ENCODE measurements around the gene AACS. TPM values are rescaled to one million over a fixed set of nuclear protein-coding genes. Genes with fewer than 3 reads are reported as not detected.
"Not testable (repeated sequence)": the region's sequence is repeated elsewhere in the genome, so short reads cannot be mapped to it uniquely, and the experiment has no call there.

The AACS gene
- total RNA-seq, 2 donors from 2014 or later = 20.7 to 27.0 TPM

DNA sequence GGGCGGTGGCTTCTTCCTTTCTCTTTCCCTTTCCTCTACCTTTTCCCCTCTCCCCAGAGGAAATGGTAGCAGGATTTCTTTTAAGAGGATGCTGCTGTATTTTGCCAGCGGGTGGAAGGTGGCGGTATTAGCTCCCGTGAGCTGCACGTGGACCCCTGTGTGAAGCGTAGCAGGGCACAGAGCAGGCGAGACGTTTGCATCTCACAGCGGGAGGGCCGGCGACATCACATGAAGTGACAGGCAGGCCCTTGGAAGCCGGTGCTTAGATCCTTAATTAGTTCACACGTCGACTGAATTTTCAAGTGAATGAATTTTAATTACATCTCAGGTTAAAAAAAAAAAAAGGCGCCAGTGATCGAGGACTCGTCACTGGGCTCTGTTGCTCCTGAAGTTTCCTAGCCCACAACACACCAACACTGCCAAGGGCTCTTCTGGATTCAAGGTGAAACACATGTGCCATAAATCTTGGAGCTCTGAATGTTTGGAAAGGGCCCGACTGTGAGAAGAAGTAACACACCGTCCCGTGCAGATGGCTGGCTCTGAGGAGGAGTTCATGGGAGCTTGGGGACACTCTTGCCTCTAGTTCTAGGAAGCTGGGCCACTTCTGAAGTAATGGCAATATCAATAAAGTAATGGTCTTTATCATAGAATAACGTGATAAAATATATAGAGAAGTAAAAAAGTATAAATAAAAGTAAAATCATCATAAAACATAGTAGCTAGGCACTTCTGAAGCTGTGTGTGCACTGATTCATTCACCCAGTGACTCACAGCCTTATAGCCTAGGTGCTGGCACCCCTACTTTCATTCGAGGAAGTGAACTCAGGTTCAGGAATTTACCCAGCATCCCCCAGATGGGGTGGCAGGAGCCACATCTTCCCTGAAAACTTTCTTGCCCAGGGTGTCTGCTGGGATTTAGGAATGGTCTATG, 75.3 kb downstream of the AACS start:
- Mint-ChIP-seq H3K36me3 (ENCODE audit: insufficient read depth in 2 of 2) (peaks cover 0 to 1% of the 10 kb centered on the region in 2 donors), H3K4me1 (ENCODE audit: low read depth) (no peaks in the 10 kb centered on the region), H3K4me3 (no peak overlapping the region), H3K27me3 (ENCODE audit: low read depth) (no peaks in the 10 kb centered on the region), H3K9me3 (no peaks in the 10 kb centered on the region), H3K27ac (no peak overlapping the region)
- no peak for DNase-seq
- peak in 1 of 2 donors; percentile 32 for ATAC-seq (replicated peaks in 1 of 2)

DNA sequence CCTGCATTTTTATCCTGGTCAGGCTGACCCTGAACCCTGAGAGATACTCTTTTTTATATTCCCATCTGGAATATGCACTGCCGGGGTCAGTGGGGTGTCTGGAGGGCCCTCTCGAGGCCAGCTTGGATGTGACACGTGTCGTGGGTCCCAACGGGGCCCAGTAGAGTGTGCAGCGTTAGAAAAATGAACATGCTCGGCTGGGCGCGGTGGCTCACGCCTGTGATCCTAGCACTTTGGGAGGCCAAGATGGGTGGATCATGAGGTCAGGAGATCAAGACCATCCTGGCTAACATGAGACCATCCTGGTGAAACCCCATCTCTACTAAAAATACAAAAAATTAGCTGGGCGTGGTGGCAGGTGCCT, 76.0 kb downstream of the AACS start:
- H3K4me1 Mint-ChIP-seq (ENCODE audit: low read depth); H3K4me3 Mint-ChIP-seq; DNase-seq; H3K27me3 Mint-ChIP-seq (ENCODE audit: low read depth); H3K9me3 Mint-ChIP-seq; H3K36me3 Mint-ChIP-seq (ENCODE audit: insufficient read depth in 2 of 2); H3K27ac Mint-ChIP-seq; ATAC-seq (replicated peaks in 1 of 2): not testable (repeated sequence)

DNA sequence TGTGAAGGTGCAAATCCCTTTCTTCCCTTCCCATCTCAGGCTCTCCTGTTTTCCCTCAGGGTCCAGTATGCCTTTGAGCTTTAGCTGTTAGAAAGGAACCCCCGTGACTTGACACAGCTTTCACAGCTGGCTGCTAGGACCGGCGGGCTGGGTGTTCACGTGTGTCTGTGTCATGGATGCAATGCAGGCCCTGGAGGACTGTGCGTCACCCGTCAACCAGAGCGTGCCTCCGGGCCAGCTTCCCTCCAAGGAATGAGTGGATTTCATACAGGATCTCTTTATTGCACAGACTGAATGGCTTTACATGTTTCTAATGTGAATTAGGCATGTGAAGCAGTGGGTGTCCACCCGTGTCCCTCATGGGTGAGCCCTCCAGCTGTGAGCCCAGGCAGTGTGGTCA, 77.4 kb downstream of the AACS start:
- Mint-ChIP-seq H3K9me3 (no peaks in the 10 kb centered on the region), H3K4me3 (no peak overlapping the region), H3K4me1 (ENCODE audit: low read depth) (no peaks in the 10 kb centered on the region), H3K36me3 (ENCODE audit: insufficient read depth in 2 of 2) (peaks cover 0 to 1% of the 10 kb centered on the region in 2 donors), H3K27me3 (ENCODE audit: low read depth) (no peaks in the 10 kb centered on the region), H3K27ac (no peak overlapping the region)
- no peak for ATAC-seq (replicated peaks in 1 of 2)
- no peak for DNase-seq

DNA sequence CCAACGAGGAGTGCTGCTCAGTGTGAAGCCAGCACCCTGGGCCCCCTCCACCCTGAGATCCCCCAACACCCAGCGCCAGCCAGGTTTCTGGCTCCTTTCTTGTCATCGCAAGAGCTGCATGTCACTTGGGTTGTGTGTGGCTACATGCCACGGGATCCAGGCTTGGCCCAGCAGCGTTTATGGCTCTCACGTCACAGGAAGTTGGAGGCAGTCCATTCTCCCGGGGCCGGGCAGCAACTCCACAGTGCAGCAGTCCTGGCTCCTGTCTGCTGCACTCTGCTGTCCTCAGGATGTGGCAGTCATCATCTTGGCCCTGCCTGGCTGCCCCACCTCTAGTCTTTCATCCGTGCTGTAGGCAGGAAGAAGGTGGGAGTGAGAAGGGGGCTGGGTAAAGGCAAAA, 78.3 kb downstream of the AACS start:
- no peak overlapping the region for H3K4me3 Mint-ChIP-seq
- no peaks in the 10 kb centered on the region for H3K36me3 Mint-ChIP-seq (ENCODE audit: insufficient read depth in 2 of 2)
- H3K9me3 Mint-ChIP-seq = no peaks in the 10 kb centered on the region
- no peak overlapping the region for H3K27ac Mint-ChIP-seq
- no peaks in the 10 kb centered on the region for H3K4me1 Mint-ChIP-seq (ENCODE audit: low read depth)
- DNase-seq (no peak), ATAC-seq (replicated peaks in 1 of 2) (no peak)
- no peaks in the 10 kb centered on the region for H3K27me3 Mint-ChIP-seq (ENCODE audit: low read depth)

DNA sequence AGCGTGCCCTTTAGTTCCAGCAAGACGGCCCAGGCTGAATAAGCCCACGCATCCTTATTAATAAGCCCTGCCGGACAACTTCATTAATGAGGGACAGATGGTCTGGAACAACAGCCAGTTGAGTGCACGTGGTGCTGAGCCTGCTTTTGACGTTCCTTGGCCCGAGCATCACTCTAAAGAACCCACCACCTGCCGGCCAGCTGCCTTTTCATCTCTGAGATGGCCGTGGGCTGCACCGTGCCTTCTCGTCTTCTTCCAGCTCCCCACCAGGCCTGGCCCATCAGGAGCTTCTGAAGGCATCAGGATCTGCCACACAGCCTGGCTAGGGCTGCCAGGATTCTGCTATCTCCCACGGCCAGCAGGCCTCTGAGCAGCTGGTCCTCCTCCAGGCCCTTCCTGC, 80.0 kb downstream of the AACS start:
- Mint-ChIP-seq H3K4me1 (ENCODE audit: low read depth) (no peaks in the 10 kb centered on the region), H3K9me3 (no peaks in the 10 kb centered on the region), H3K4me3 (no peak overlapping the region), H3K27ac (no peak overlapping the region), H3K27me3 (ENCODE audit: low read depth) (no peaks in the 10 kb centered on the region), H3K36me3 (ENCODE audit: insufficient read depth in 2 of 2) (no peaks in the 10 kb centered on the region)
- DNase-seq (no peak), ATAC-seq (replicated peaks in 1 of 2) (no peak)

DNA sequence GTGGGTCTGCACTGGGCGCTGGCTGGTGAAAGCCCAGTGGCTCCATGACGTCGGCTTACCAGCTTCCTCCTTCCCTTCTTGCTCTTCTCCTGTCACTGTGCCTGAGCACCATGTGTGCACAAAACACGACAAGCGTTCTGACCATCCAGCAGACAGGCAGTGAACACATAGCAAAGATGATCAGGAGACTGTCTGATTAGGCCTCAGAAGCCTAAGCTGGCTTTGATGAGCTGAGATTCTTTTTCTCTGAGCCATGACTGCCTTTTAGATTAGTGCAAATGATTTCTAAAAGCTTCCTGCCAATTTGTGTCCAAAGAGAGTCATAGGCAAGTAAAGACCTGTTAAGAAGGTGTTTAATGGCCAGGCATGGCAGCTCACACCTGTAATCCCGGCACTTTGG, 83.1 kb downstream of the AACS start:
- no peaks in the 10 kb centered on the region for H3K4me1 Mint-ChIP-seq (ENCODE audit: low read depth)
- no peaks in the 10 kb centered on the region for H3K36me3 Mint-ChIP-seq (ENCODE audit: insufficient read depth in 2 of 2)
- no peaks in the 10 kb centered on the region for H3K27me3 Mint-ChIP-seq (ENCODE audit: low read depth)
- no peak overlapping the region for H3K4me3 Mint-ChIP-seq
- H3K9me3 Mint-ChIP-seq = no peaks in the 10 kb centered on the region
- no peak for ATAC-seq (replicated peaks in 1 of 2)
- H3K27ac Mint-ChIP-seq = no peak overlapping the region
- no peak for DNase-seq

DNA sequence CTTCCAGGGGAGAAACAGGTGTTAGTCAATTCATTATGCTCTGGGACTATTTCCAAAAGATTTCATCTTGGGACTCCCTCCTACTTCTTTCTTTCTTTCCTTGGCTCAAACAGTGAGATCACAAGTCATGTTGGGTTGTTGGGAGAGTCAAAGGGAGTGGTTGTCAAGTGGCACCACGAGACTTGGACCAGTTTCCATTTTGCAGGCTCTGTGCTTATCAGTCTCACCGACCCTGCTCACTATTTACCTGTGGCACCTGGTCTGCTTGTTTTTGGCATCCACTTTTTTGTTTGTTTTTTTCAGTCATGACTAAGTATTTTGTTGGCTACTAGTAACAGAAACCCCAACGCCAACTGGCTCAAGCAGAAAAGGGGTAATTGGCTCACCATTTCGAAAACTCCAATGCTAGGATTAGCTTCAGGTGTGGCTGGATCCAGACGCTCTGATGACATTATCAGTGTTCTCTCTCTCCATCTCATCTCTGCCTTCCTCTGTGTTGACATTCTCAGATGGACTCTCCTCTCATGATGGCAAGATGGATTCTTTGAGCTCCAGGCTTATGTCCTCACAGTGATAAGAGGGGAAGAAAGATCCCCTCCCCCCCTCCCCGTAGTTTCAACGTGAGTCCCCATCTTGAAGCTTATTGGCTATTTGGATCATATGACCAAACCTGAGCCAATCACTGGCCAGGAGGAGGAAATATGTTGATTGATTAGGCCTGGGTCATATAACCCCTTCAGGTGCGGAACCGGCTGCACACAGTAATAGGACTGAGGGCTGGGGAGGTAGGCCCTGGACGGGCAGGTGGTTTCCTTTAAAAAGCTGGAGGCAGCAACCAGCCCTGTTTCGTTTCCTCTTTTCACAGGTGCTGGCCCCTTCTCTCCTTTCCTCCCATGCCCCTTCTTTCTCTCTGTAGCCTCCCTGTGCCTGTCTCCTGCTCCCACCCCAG, 84.2 kb downstream of the AACS start:
- ATAC-seq (replicated peaks in 1 of 2) (no peak), DNase-seq (no peak)
- Mint-ChIP-seq H3K36me3 (ENCODE audit: insufficient read depth in 2 of 2) (no peaks in the 10 kb centered on the region), H3K9me3 (no peaks in the 10 kb centered on the region), H3K27me3 (ENCODE audit: low read depth) (no peaks in the 10 kb centered on the region), H3K27ac (no peak overlapping the region), H3K4me3 (no peak overlapping the region), H3K4me1 (ENCODE audit: low read depth) (no peaks in the 10 kb centered on the region)

DNA sequence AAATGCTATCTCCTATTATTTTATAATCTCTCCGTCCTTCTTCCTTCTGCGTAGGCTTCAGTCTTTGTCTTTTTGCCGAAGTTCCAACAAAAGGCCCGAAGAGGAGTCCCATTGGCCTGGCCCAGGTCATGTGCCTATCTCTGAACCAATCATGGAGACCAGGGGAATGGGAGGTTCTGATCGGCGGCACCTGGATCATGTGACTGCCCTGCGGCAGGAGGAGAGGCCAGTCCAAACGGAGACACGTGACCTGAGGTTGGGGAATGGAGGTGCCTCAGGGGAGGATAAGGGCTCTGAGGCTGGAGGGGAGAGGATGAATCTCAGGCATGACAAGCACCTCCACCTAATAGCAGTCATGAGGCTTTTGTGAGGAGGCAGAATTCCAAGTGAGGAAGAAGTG, 86.0 kb downstream of the AACS start:
- H3K27ac Mint-ChIP-seq = no peak overlapping the region
- no peaks in the 10 kb centered on the region for H3K9me3 Mint-ChIP-seq
- ATAC-seq (replicated peaks in 1 of 2) (no peak), DNase-seq (no peak)
- H3K36me3 Mint-ChIP-seq (ENCODE audit: insufficient read depth in 2 of 2) = no peaks in the 10 kb centered on the region
- no peaks in the 10 kb centered on the region for H3K4me1 Mint-ChIP-seq (ENCODE audit: low read depth)
- H3K27me3 Mint-ChIP-seq (ENCODE audit: low read depth) = peaks cover 11% of the 10 kb centered on the region
- H3K4me3 Mint-ChIP-seq = no peak overlapping the region

DNA sequence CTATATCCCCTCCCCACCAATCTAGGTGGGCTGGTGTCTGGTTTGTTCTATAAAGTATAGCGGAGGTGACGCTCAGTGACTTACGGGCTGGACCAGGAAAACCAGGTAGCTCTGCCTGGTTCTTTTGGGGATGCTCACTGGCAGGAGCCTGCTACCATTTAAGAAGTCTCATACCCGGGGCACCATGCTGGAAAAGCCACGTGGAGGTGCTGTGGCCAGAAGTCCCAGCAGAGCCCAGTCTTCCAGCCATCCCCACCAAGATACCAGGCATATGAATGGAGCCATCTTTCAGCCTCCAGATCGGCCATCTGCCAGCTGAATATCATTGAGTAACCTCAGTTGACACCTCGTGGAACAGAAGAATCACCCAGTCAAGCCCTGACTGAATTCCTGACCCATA, 87.2 kb downstream of the AACS start:
- Mint-ChIP-seq H3K4me3 (no peak overlapping the region), H3K9me3 (no peaks in the 10 kb centered on the region), H3K27ac (no peak overlapping the region), H3K27me3 (ENCODE audit: low read depth) (peaks cover 11% of the 10 kb centered on the region), H3K36me3 (ENCODE audit: insufficient read depth in 2 of 2) (no peaks in the 10 kb centered on the region), H3K4me1 (ENCODE audit: low read depth) (no peaks in the 10 kb centered on the region)
- DNase-seq (no peak), ATAC-seq (replicated peaks in 1 of 2) (no peak)

DNA sequence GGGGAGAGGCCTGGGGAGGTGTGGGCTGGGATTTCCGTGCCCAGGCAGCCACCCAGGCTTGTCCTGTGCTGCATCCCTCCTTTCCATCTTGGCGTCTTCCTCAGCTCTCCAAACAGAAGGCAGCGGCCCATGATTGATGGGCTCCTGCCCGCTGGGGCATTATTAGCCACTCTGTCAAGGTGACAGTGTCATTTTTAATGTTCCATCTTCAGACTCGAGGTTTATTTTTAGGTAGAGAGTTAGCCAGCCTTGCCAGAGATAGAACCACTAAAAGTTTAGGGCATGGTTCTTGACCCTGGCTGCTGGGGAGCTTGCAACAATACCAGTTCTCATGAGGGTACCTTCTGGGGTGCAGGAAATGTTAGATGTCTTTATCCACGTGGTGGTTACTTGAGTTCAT, 90.1 kb downstream of the AACS start:
- H3K4me1 Mint-ChIP-seq (ENCODE audit: low read depth) = no peaks in the 10 kb centered on the region
- peaks cover 11% of the 10 kb centered on the region for H3K27me3 Mint-ChIP-seq (ENCODE audit: low read depth)
- no peak overlapping the region for H3K27ac Mint-ChIP-seq
- H3K4me3 Mint-ChIP-seq = no peak overlapping the region
- no peaks in the 10 kb centered on the region for H3K9me3 Mint-ChIP-seq
- H3K36me3 Mint-ChIP-seq (ENCODE audit: insufficient read depth in 2 of 2) = no peaks in the 10 kb centered on the region
- no peak for ATAC-seq (replicated peaks in 1 of 2)
- DNase-seq = no peak

DNA sequence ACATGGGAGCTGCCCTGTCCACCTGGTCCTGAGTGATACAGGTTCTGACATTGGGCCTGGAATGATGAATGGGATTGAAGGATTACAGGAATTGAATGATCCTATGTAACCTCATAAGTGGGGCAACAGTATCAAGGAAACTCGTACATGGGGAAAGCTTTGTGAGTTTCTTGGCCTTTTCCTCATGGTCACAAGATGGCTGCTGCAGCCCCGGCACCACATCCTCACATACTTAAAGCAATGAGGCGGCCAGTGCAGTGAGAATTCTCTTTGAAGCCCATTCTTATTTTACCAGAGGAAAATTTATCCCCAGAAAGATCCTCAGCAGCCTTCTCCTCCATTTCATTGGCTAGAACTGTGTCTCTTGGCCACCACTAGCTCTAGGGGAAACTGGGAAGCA, 91.9 kb downstream of the AACS start:
- no peaks in the 10 kb centered on the region for H3K36me3 Mint-ChIP-seq (ENCODE audit: insufficient read depth in 2 of 2)
- no peaks in the 10 kb centered on the region for H3K9me3 Mint-ChIP-seq
- H3K4me1 Mint-ChIP-seq (ENCODE audit: low read depth) = no peaks in the 10 kb centered on the region
- no peak for ATAC-seq (replicated peaks in 1 of 2)
- no peak for DNase-seq
- no peak overlapping the region for H3K27ac Mint-ChIP-seq
- peaks cover 11% of the 10 kb centered on the region for H3K27me3 Mint-ChIP-seq (ENCODE audit: low read depth)
- H3K4me3 Mint-ChIP-seq = no peak overlapping the region

DNA sequence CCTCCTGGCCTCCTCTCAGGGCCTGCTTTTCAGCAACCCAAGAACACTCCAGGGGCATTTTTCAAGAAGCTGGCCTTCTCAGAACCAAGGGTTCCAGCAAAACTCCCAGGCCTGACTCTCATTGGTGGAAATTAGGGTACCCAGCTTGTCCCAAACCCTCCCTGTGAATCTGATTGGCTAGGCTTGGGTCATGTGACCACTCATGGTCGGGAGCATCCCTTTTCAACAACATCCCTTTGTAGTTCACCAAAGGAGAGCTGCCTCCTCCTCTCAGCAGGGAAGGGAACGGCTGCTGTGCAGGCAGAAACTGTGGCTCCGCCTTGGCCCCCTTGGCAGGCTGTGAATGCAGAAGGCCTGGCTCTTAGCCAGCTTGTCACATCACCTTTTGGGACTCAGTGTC, 94.5 kb downstream of the AACS start:
- no peaks in the 10 kb centered on the region for H3K9me3 Mint-ChIP-seq
- H3K4me3 Mint-ChIP-seq = no peak overlapping the region
- ATAC-seq (replicated peaks in 1 of 2) (no peak), DNase-seq (no peak)
- no peaks in the 10 kb centered on the region for H3K4me1 Mint-ChIP-seq (ENCODE audit: low read depth)
- H3K27ac Mint-ChIP-seq = no peak overlapping the region
- H3K27me3 Mint-ChIP-seq (ENCODE audit: low read depth) = peaks cover 11% of the 10 kb centered on the region
- no peaks in the 10 kb centered on the region for H3K36me3 Mint-ChIP-seq (ENCODE audit: insufficient read depth in 2 of 2)

DNA sequence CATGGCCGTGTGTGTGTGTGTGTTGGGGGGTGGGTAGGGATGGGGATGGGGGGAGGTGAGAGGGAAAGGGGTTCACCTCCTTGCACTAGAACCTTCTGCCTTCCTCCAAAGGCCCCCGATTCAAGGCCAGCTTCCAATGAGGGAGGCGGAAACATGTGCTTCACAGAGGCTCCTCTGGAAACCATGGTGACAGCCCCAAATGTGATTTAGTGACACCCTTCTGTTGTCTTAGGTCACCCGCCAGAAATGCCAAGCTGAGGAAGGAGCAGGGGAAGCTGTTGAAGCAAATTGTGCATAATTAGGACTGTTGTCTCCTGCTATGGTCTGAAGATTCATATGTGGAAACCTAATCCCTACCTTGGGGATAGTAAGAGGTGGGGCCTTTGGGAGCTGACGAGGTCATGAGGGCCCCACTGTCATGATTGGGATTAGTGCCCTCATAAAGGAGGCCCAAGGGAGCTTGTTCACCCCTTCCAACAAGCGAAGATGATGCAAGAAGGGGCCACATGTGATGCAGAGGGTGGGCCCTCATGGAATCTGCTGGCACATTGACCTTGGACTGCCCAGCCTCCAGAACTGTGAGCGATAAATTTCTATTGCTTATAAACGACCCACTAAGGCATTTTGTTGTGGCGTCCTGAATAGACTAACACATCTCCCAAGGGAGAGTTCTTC, 95.2 kb downstream of the AACS start:
- Mint-ChIP-seq H3K9me3 (no peaks in the 10 kb centered on the region), H3K4me3 (no peak overlapping the region), H3K36me3 (ENCODE audit: insufficient read depth in 2 of 2) (no peaks in the 10 kb centered on the region), H3K4me1 (ENCODE audit: low read depth) (no peaks in the 10 kb centered on the region), H3K27me3 (ENCODE audit: low read depth) (peaks cover 8% of the 10 kb centered on the region), H3K27ac (no peak overlapping the region)
- no peak for DNase-seq
- ATAC-seq (replicated peaks in 1 of 2) = no peak
